Measurements from ENCODE around the gene GLMP. TPM values are rescaled to one million over a fixed set of nuclear protein-coding genes. Genes with fewer than 3 reads are reported as not detected.

The GLMP gene
- total RNA-seq, 2 experiments from 2014 or later: 9.3 to 11.3 TPM

- Mint-ChIP-seq H3K4me1 (ENCODE audit: low read depth) (peaks cover 32% of the 10 kb centered on the region), H3K36me3 (ENCODE audit: low read depth) (peaks cover 38% of the 10 kb centered on the region), H3K27me3 (no peaks in the 10 kb centered on the region), H3K4me3 (peak overlapping the region; percentile 99), H3K27ac (peak overlapping the region; percentile 94), H3K9me3 (no peaks in the 10 kb centered on the region)
- peak; percentile 50 for DNase-seq
- peak; percentile 5 for ATAC-seq
- ChIA-PET CTCF (interaction anchor here (0.9 to 6.1 kb wide), 14 partner anchors 9 to 292 kb away, joined by 3 to 37 read pairs (median 6); partner anchors contain the start of gene CCT3), POLR2A (interaction anchor here (0.6 to 5.1 kb wide), 43 partner anchors 10 to 336 kb away, joined by 3 to 50 read pairs (median 4); partner anchors contain the start of genes ARHGEF2, CCT3, GLMP and PMF1)
- TF ChIP-seq, protein P1, sequence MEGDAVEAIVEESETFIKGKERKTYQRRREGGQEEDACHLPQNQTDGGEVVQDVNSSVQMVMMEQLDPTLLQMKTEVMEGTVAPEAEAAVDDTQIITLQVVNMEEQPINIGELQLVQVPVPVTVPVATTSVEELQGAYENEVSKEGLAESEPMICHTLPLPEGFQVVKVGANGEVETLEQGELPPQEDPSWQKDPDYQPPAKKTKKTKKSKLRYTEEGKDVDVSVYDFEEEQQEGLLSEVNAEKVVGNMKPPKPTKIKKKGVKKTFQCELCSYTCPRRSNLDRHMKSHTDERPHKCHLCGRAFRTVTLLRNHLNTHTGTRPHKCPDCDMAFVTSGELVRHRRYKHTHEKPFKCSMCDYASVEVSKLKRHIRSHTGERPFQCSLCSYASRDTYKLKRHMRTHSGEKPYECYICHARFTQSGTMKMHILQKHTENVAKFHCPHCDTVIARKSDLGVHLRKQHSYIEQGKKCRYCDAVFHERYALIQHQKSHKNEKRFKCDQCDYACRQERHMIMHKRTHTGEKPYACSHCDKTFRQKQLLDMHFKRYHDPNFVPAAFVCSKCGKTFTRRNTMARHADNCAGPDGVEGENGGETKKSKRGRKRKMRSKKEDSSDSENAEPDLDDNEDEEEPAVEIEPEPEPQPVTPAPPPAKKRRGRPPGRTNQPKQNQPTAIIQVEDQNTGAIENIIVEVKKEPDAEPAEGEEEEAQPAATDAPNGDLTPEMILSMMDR (IDR thresholded peaks at IDR 0.05): no peak
- intact Hi-C loops (cut with micrococcal nuclease): loop anchor here (2.0 kb wide), 1 partner anchor 55 kb away; no protein-coding TSS in a partner anchor
These were observed 13.6 kb downstream of the GLMP start for GRCh38 chr1:156281693-156282478.

- DNase-seq (peak; percentile 83), ATAC-seq (peak; percentile 74)
- Mint-ChIP-seq H3K27me3 (no peaks in the 10 kb centered on the region), H3K4me3 (peak overlapping the region; percentile 99), H3K27ac (peak overlapping the region; percentile 94), H3K36me3 (ENCODE audit: low read depth) (peaks cover 44% of the 10 kb centered on the region), H3K9me3 (no peaks in the 10 kb centered on the region), H3K4me1 (ENCODE audit: low read depth) (peaks cover 32% of the 10 kb centered on the region)
- TF ChIP-seq, protein P1 (IDR thresholded peaks at IDR 0.05): no peak
- intact Hi-C loops (cut with micrococcal nuclease): loop anchor here (2.0 kb wide), 1 partner anchor 56 kb away; no protein-coding TSS in a partner anchor
- ChIA-PET CTCF (interaction anchor here (1.3 to 6.1 kb wide), 9 partner anchors 9 to 150 kb away, joined by 3 to 37 read pairs (median 8); partner anchors contain the start of gene CCT3), POLR2A (interaction anchor here (0.6 to 5.1 kb wide), 21 partner anchors 9 to 221 kb away, joined by 3 to 50 read pairs (median 5); partner anchors contain the start of genes CCT3, GLMP and TSACC)
These were observed 14.2 kb downstream of the GLMP start for GRCh38 chr1:156281281-156281680.

DNA sequence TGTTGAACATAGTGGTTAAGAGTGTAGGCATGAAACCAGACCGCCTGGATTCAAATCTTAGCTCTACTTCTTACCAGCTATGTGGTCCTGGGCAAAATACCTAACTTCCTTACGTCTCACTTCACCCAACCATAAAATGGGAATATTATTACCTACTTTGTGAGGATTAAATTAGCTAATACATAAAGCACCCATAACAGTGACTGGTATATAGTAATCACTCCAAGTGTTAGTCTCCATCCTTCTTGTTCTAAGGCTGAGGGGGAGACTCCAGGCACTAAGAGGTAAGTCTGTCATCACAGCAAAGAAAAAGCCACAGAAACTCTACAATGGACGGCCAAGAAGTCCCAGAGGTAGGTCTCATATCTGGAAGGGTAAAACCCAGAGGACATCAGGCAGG lies 15.6 kb downstream of the GLMP start:
- H3K27me3 Mint-ChIP-seq: no peaks in the 10 kb centered on the region
- H3K9me3 Mint-ChIP-seq: no peaks in the 10 kb centered on the region
- intact Hi-C loops (cut with micrococcal nuclease): loop anchor here (2.0 kb wide), 1 partner anchor 57 kb away; no protein-coding TSS in a partner anchor
- H3K36me3 Mint-ChIP-seq (ENCODE audit: low read depth): peaks cover 54% of the 10 kb centered on the region
- no peak for DNase-seq
- TF ChIP-seq, protein P1 (IDR thresholded peaks at IDR 0.05): no peak
- peaks cover 31% of the 10 kb centered on the region for H3K4me1 Mint-ChIP-seq (ENCODE audit: low read depth)
- peak overlapping the region; percentile 99 for H3K4me3 Mint-ChIP-seq
- H3K27ac Mint-ChIP-seq: peak overlapping the region; percentile 7
- ChIA-PET CTCF (interaction anchor here (1.0 to 6.1 kb wide), 11 partner anchors 19 to 189 kb away, joined by 3 to 37 read pairs (median 3); partner anchors contain the start of genes CCT3 and VHLL), POLR2A (interaction anchor here (1.0 to 5.1 kb wide), 8 partner anchors 8 to 395 kb away, joined by 3 to 50 read pairs (median 8); partner anchors contain the start of genes CCT3, GLMP and TSACC)
- no peak for ATAC-seq

DNA sequence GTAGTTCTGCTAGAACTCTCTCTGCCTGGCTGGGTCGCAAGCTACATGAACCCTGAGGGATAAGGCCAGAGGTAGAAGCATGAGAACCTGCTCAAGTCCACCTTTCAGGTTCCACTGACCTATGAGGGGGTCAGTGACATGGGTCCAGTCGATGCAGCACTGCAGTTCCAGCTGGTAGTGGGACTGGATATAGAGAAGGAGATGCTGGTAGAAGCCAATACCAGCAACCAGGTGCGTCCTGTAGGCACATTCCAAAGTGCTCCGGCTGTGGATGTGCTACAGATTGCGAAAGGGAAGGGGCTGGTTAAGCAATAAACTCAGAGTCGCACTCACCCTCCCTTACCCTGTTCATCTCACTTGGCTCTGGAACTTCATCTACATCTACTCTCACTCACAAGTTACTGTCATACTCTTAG lies 18.5 kb downstream of the GLMP start:
- CTCF ChIA-PET: interaction anchor here (0.9 to 1.5 kb wide), 3 partner anchors 20 to 57 kb away, joined by 3 read pairs; no protein-coding TSS in a partner anchor
- TF ChIP-seq, protein P1 (IDR thresholded peaks at IDR 0.05): no peak
- ATAC-seq (no peak), DNase-seq (no peak)
- peak overlapping the region; percentile 9 for H3K27ac Mint-ChIP-seq
- H3K36me3 Mint-ChIP-seq (ENCODE audit: low read depth): peaks cover 67% of the 10 kb centered on the region
- H3K27me3 Mint-ChIP-seq: no peaks in the 10 kb centered on the region
- no peaks in the 10 kb centered on the region for H3K9me3 Mint-ChIP-seq
- intact Hi-C loops (cut with micrococcal nuclease): no loop called here
- peaks cover 19% of the 10 kb centered on the region for H3K4me1 Mint-ChIP-seq (ENCODE audit: low read depth)
- no peak overlapping the region for H3K4me3 Mint-ChIP-seq
- POLR2A ChIA-PET: interaction anchor here (0.6 to 1.2 kb wide), 3 partner anchors 14 to 111 kb away, joined by 3 to 5 read pairs (median 3); no protein-coding TSS in a partner anchor

Measured in activated CD8-positive, alpha-beta T cell treated with anti-CD3 and anti-CD28 coated beads for 36 hours (primary cell).